HepG2 (cell line): ENCODE results near the gene ADAM10. TPM values are rescaled to one million over a fixed set of nuclear protein-coding genes. Genes with fewer than 3 reads are reported as not detected.
A peak's percentile ranks its signal among the peaks of the same experiment; 100 is the strongest.

Experiments
- ARID2 ChIP-seq: sonication (generic); formaldehyde crosslinking; IDR thresholded peaks from 2 replicates; pipeline ENCODE4 v1.8.1; 2022; ENCODE audit warnings: mild to moderate bottlenecking, missing genetic modification reagents, borderline replicate concordance
- ATM ChIP-seq: fragments of 450-650 bp; IDR thresholded peaks from 2 replicates; pipeline ENCODE4 v1.7.1; 2017; ENCODE audit warnings: mild to moderate bottlenecking, borderline replicate concordance
- FOXA1 ChIP-seq, 2 experiments: fragments of 450-650 bp in 1 of 2; sonication (generic) in 1 of 2; formaldehyde crosslinking in 1 of 2; IDR thresholded peaks; 2 replicates each; pipeline versions ENCODE4 v1.4.0 to v1.6.1; 2016 to 2020; ENCODE audit warnings: missing genetic modification reagents in 1 of 2
- JUNB ChIP-seq: sonication (generic); formaldehyde crosslinking; IDR thresholded peaks from 2 replicates; pipeline ENCODE4 v1.8.0; 2022; ENCODE audit warnings: missing genetic modification reagents, mild to moderate bottlenecking, borderline replicate concordance
- LCORL ChIP-seq, 2 experiments: fragments of 450-650 bp in 1 of 2; sonication (generic) in 1 of 2; formaldehyde crosslinking in 1 of 2; IDR thresholded peaks; 2 replicates each; pipeline versions ENCODE4 v1.5.0 to v1.6.1; 2017 to 2020; ENCODE audit warnings: antibody characterized with exemption in 1 of 2, missing genetic modification reagents in 1 of 2
- MATR3 ChIP-seq: sonication (generic); formaldehyde crosslinking; IDR thresholded peaks from 2 replicates; pipeline ENCODE4 v1.4.0; 2020; ENCODE audit warnings: missing genetic modification reagents
- NFYB ChIP-seq: sonication (generic); formaldehyde crosslinking; IDR thresholded peaks from 2 replicates; pipeline ENCODE4 v1.4.0; 2020; ENCODE audit warnings: missing genetic modification reagents
- TGIF2 ChIP-seq: IDR thresholded peaks from 2 replicates; pipeline ENCODE4 v1.6.1; 2016; ENCODE audit warnings: control low read depth, missing compliant biosample characterization
- ZNF280D ChIP-seq: sonication (generic); formaldehyde crosslinking; IDR thresholded peaks from 2 replicates; pipeline ENCODE4 v1.5.1; 2020; ENCODE audit warnings: mild to moderate bottlenecking, missing genetic modification reagents
- ZNF3 ChIP-seq: IDR thresholded peaks from 2 replicates; pipeline ENCODE4 v1.7.0; 2017; ENCODE audit warnings: inconsistent platforms
- ZNF354B ChIP-seq: sonication (generic); formaldehyde crosslinking; IDR thresholded peaks from 2 replicates; pipeline ENCODE4 v1.8.0; 2022; ENCODE audit warnings: mild to moderate bottlenecking, missing genetic modification reagents
- ZSCAN31 ChIP-seq: sonication (generic); formaldehyde crosslinking; IDR thresholded peaks from 2 replicates; pipeline ENCODE4 v1.5.0; 2020; ENCODE audit warnings: low read depth, mild to moderate bottlenecking, missing genetic modification reagents
- polyA plus RNA-seq, 8 experiments: library from polyadenylated mRNA; depleted of rRNA in 3 of 8; stranded (reverse) in 7 of 8; unstranded in 1 of 8; fragments of >200 nt; fragmentation: Illumina TruSeq in 4 of 8; extraction: Trizol in 4 of 8; gene quantifications; 2 replicates each; pipeline versions ENCODE4 v1.2.1 to v1.2.3, GENCODE V29; 2011 to 2016; ENCODE audit warnings: low read depth in 4 of 8, missing spikeins in 1 of 8, mixed read lengths in 1 of 8; ENCODE audit not compliant: insufficient read depth in 1 of 8
- total RNA-seq, 5 experiments: library from RNA; depleted of rRNA; stranded (reverse); fragments of >200 nt; fragmentation: Illumina TruSeq; extraction: Trizol; gene quantifications; 2 replicates each; pipeline ENCODE4 v1.2.3, GENCODE V29; 2016; ENCODE audit warnings: low read depth in 1 of 5
- TF ChIP-seq, protein P1 (sequence below): sonication (generic); formaldehyde crosslinking; IDR thresholded peaks from 2 replicates; pipeline ENCODE4 v1.5.1; 2020; ENCODE audit warnings: missing genetic modification reagents, mild to moderate bottlenecking, borderline replicate concordance
- TF ChIP-seq, protein P2 (sequence below): sonication (generic); formaldehyde crosslinking; IDR thresholded peaks from 2 replicates; pipeline ENCODE4 v1.4.0; 2020; ENCODE audit warnings: missing genetic modification reagents
- TF ChIP-seq, protein P3 (sequence below): sonication (generic); formaldehyde crosslinking; IDR thresholded peaks from 2 replicates; pipeline ENCODE4 v1.4.0; 2020; ENCODE audit warnings: mild to moderate bottlenecking, low read depth, missing genetic modification reagents
- TF ChIP-seq, protein P4 (sequence below): sonication (generic); formaldehyde crosslinking; IDR thresholded peaks from 2 replicates; pipeline ENCODE4 v1.5.0; 2020; ENCODE audit warnings: missing genetic modification reagents

Gene ADAM10
- total and polyA plus RNA-seq, 2 of the 13 experiments (the other 11 are each of a cell fraction or from before 2014, with no cell fraction given): 92.7 to 125 TPM

GRCh38 chr15:58546635-58547627 is 202.6 kb downstream of the ADAM10 start (continued):
- TF ChIP-seq, protein P1, sequence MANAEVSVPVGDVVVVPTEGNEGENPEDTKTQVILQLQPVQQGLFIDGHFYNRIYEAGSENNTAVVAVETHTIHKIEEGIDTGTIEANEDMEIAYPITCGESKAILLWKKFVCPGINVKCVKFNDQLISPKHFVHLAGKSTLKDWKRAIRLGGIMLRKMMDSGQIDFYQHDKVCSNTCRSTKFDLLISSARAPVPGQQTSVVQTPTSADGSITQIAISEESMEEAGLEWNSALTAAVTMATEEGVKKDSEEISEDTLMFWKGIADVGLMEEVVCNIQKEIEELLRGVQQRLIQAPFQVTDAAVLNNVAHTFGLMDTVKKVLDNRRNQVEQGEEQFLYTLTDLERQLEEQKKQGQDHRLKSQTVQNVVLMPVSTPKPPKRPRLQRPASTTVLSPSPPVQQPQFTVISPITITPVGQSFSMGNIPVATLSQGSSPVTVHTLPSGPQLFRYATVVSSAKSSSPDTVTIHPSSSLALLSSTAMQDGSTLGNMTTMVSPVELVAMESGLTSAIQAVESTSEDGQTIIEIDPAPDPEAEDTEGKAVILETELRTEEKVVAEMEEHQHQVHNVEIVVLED (CRISPR knock-in tag): no peak
- TF ChIP-seq TGIF2 (CRISPR knock-in tag): 0 out of 2 replicates have a peak, but pooled peaks have one; percentile 27
- TF ChIP-seq ARID2 (CRISPR knock-in tag): no peak
- TF ChIP-seq, protein P2, sequence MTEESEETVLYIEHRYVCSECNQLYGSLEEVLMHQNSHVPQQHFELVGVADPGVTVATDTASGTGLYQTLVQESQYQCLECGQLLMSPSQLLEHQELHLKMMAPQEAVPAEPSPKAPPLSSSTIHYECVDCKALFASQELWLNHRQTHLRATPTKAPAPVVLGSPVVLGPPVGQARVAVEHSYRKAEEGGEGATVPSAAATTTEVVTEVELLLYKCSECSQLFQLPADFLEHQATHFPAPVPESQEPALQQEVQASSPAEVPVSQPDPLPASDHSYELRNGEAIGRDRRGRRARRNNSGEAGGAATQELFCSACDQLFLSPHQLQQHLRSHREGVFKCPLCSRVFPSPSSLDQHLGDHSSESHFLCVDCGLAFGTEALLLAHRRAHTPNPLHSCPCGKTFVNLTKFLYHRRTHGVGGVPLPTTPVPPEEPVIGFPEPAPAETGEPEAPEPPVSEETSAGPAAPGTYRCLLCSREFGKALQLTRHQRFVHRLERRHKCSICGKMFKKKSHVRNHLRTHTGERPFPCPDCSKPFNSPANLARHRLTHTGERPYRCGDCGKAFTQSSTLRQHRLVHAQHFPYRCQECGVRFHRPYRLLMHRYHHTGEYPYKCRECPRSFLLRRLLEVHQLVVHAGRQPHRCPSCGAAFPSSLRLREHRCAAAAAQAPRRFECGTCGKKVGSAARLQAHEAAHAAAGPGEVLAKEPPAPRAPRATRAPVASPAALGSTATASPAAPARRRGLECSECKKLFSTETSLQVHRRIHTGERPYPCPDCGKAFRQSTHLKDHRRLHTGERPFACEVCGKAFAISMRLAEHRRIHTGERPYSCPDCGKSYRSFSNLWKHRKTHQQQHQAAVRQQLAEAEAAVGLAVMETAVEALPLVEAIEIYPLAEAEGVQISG (CRISPR knock-in tag): no peak; the same call in 1 of the 2 replicates
- no peak for TF ChIP-seq ZSCAN31 (CRISPR knock-in tag)
- no peak for TF ChIP-seq ZNF354B (CRISPR knock-in tag)
- no peak for TF ChIP-seq ZNF280D (CRISPR knock-in tag)
- no peak for TF ChIP-seq ZNF3 (CRISPR knock-in tag)
- TF ChIP-seq, protein P3, sequence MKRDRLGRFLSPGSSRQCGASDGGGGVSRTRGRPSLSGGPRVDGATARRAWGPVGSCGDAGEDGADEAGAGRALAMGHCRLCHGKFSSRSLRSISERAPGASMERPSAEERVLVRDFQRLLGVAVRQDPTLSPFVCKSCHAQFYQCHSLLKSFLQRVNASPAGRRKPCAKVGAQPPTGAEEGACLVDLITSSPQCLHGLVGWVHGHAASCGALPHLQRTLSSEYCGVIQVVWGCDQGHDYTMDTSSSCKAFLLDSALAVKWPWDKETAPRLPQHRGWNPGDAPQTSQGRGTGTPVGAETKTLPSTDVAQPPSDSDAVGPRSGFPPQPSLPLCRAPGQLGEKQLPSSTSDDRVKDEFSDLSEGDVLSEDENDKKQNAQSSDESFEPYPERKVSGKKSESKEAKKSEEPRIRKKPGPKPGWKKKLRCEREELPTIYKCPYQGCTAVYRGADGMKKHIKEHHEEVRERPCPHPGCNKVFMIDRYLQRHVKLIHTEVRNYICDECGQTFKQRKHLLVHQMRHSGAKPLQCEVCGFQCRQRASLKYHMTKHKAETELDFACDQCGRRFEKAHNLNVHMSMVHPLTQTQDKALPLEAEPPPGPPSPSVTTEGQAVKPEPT (CRISPR knock-in tag): no peak
- TF ChIP-seq JUNB (CRISPR knock-in tag): no peak
- no peak for TF ChIP-seq MATR3 (CRISPR knock-in tag)
- TF ChIP-seq NFYB (CRISPR knock-in tag): peak; percentile 74
- TF ChIP-seq LCORL (IDR thresholded peaks at IDR 0.05): no peak
- no peak for TF ChIP-seq LCORL (CRISPR knock-in tag; IDR thresholded peaks at IDR 0.05)
- no peak for TF ChIP-seq FOXA1 (IDR thresholded peaks at IDR 0.05)
- TF ChIP-seq FOXA1 (CRISPR knock-in tag; IDR thresholded peaks at IDR 0.05): peak; percentile 62
- TF ChIP-seq ATM: no peak
- TF ChIP-seq, protein P4, sequence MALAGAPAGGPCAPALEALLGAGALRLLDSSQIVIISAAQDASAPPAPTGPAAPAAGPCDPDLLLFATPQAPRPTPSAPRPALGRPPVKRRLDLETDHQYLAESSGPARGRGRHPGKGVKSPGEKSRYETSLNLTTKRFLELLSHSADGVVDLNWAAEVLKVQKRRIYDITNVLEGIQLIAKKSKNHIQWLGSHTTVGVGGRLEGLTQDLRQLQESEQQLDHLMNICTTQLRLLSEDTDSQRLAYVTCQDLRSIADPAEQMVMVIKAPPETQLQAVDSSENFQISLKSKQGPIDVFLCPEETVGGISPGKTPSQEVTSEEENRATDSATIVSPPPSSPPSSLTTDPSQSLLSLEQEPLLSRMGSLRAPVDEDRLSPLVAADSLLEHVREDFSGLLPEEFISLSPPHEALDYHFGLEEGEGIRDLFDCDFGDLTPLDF: no peak
